GM15510 (cell line): ENCODE results near the gene GGCX.

Experiments
- POLR2A ChIP-seq: IDR thresholded peaks from 3 replicates; pipeline ENCODE4 v1.6.1; 2011; ENCODE audit warnings: borderline replicate concordance; ENCODE audit not compliant: insufficient read length; ENCODE audit errors: extremely low read depth

Gene GGCX

DNA sequence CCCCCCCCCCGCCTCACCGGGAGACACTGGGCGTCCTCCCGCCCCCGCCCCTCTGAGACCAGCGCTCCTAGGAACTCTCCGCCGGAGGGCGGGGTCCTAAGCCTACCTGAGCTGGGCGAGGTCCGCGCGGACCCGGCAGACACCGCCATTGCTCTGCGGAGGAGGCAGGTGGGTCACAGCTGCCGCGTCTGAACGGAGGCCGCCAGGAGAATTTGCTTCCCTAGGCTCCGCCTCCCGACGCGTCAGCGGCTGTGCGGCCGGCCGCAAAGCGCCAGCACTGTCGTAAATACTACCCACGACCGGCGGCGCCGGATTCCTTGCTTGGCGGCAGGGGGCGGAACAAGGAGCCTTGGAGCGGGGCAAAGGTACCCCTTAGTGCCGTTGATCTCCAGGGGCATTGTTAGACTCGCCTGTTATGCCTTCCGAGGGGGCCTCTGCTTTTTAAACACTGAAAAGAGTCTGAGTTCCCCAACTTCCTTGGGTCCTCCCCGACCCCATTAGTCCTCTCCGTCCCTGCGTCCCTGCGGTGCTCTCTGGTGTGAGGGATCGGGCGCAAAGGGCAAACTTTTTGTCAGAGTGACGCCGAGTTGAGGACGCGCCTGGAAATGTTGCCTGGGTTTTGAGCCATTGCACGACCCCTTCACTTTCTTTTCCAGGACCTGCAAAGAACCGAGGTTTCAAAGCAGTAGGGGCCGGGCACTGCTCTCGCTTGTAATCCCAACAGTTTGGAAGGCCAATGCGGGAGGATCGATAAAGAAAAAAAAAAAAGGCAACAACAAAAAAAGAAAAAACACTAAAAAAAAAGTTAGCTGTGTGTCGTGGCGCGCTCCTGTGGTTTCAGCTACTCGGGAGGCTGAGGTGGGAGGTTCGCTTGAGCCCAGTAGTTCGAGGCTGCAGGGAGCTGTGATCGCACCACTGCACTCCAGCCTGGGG lies at the start of gene GGCX:
Gene GGCX, minus strand, starts transcription at position 214 of the 933 bp plus-strand sequence. Its CDS starts 65 bp downstream, at position 149.
- TF ChIP-seq POLR2A, result peak; percentile 97

DNA sequence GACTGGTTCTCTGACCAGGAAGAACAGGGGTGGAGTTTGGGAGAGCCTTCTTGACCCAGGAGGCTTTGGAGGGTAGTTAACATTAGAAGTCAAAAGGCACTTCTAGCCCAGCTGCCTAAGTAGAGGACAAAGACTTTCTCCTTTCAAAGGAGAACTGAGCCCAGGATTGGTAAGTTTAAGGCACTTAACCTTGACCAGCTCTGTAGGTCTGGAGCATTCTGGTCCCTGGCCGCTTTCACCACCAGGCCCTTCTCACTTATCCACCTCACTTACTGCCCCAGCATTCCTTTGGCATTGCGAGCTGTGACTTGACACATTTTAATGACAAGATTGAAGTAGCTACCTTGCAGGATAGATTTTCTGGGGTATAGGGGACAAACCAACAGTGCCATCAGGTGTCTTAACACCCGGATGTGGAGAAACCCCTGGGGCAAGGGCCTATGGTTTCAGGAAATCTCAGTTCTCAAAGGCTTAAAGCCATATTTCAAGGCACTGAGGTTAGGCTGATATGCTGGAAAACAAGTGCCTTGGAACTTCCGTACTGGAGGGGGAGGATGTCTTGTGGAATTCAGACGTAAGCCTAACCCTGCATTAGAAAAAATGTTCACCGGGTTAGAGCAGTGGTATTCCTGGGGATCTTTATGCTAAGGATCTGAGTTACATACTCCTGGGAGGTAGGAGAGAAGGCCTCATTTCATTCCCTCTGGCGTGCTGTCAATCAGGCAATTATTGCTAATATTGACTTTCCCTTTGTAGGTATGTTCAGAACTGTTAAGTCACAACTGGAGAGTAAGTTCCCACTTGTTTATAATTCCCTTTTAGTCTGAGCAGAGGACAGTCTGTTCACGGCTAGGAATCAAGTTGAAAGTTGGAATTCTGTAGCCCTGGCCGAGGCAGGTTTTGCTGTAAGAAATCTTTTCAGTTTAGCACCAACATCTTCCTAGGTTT lies 46.2 kb upstream of the GGCX start:
- TF ChIP-seq POLR2A, result no peak

DNA sequence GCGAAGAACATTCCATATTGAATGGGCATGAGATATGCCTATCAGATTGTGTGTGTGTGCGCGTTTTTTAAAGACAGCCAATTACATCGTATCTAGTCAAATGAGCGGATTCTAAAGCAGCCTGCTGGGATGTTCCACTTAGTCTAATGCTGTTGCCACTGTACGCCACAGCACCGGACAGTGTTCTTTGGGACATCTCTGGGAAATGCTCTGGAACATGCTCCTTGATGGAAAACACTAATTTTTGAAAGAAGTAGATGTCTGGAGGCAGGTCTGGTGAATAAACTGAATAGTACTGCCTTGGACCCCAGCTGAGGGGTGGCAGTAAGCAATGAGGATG lies 44.8 kb upstream of the GGCX start:
- no peak for TF ChIP-seq POLR2A

DNA sequence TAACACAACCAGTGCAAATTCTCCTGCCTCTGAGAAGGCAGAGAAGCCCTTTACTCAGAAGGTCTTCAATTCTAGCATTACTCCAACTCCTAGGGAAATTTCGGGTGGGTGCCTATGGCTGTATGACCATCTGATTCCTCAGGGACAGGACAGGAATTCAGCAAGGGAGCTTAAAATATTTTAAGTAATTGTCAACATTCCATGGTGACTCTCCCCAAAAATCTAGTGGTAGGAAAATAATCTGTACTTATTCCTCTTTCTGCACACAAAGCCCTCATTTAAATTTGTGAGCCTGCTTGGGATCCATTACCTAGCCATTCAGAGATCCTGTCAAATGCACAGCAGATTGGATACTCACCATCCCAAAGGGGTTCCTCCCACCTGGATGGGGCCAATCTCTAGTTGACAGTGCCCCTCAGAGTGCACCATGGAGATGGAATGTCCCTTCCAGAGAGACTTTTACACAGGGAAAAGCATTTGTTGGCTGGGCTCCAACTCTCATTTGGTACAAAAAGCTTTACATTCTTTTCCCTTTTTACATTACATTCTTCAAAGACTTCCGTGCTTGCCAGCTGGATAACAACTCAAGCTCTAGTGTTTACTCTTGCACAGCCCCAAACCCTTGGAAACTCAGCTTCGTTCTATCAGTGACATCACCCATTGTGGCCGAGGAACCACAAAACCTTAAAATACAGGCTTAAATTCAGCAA lies 44.3 kb upstream of the GGCX start:
- no peak for TF ChIP-seq POLR2A

DNA sequence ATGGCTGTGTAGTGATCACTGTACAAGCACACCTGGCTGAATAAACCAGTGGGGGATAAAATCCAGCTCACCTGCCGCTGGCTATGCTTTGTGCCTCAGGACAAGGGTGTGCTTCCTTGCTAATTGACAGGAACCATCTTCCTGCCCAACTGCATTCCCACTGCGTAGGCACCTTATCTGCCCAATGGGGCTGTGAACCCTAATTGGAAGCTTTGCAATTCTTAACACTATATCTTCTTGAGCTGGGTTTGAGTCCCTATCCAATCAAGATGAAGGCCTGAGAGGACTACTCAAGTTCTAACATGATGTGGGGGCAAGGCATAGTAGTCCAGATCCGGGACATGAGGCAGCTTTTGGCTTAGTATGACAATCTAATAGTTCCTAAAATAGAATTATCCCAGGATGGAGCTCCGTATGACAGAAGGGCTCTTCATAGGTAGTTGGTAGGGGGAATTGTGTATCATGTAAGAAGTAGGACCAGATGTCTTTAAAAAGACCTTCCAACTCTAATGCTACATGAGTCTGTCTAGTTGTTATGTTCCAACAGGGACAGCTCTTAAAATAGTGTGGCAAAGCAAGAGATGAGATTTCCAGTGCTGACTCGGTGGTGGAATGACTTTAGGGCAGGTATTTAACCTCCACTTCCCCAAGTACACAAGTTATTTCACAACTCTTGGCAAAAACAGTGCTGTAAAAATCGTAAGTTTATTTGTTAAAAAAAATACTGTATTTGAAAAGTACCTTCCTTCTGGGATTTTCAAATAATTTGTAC lies 43.5 kb upstream of the GGCX start:
- TF ChIP-seq POLR2A, result no peak

DNA sequence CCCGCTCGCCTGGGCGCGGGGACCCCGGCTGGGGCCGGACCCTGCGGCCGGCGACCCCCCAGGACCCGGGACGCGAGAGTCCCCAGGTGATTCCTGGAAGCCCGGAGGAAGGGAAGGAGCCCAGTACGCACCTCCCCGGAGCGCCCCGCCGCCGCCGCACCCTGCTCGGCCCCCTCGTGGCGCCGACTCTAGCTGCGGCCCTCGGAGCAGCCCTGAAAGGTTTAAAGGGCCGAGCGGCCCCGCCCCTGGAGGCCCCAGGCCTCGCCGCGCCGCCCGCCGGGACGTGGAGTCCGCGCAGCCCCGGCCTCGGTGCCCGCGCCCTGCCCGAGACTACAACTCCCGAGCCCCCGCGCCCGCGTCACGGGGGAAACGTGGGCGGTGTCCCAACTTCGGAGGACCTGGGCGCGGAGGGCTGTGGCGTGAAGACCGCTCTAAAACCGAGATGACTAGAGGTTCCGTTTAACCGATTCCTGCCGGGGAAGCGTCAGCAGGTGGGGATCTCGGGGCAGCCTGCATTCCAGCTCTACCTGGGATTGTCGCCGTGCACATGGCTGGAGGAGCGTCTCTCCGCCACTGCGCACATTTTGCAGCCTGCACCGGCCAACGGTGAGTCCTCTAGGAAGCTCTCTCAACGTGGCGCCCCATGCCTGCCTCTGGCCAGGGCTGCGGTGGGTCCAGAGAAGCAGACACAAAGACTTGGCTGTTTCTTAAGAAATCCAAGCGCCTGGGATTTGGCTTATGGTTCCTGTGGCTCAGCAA lies 41.4 kb upstream of the GGCX start, which contains the start of gene TMEM150A:
Gene TMEM150A, minus strand, starts transcription at position 223 of the 759 bp plus-strand sequence. CDS start 750 bp downstream, outside the sequence.
- peak; percentile 64 for TF ChIP-seq POLR2A

DNA sequence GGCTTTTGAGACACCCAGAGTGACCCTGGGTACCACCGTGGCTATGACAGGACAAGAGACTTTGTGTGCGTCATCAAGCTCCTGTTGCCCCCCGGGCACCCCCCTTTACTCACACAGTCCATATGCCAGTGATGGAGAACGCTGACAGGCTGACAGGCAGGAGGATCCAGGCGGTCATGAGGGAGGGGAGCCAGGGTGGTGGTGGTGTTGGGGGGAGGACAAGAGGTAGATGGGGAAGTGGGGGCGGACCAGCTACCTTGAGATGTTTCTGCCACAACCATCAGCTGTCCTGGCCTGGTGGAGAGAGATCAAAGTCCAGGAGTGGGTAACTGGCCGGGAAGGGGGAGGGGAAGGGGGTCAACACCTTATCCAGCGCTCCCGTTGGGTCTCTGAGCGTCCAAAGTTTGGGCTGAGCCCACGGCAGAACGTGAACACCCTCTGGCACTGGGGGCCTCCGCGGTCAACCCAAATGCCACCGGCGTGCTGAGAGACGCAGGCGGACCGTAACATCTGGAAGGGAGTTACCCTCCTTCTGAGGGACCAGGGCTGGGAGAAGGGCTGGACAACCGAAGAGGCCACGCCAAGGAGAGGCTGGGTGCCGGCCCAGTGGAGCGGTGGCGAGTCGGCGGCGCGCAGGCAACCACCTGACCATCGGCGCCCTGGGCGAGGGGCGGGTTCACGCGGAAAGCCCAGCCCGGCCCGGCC lies 40.6 kb upstream of the GGCX start:
- no peak for TF ChIP-seq POLR2A

DNA sequence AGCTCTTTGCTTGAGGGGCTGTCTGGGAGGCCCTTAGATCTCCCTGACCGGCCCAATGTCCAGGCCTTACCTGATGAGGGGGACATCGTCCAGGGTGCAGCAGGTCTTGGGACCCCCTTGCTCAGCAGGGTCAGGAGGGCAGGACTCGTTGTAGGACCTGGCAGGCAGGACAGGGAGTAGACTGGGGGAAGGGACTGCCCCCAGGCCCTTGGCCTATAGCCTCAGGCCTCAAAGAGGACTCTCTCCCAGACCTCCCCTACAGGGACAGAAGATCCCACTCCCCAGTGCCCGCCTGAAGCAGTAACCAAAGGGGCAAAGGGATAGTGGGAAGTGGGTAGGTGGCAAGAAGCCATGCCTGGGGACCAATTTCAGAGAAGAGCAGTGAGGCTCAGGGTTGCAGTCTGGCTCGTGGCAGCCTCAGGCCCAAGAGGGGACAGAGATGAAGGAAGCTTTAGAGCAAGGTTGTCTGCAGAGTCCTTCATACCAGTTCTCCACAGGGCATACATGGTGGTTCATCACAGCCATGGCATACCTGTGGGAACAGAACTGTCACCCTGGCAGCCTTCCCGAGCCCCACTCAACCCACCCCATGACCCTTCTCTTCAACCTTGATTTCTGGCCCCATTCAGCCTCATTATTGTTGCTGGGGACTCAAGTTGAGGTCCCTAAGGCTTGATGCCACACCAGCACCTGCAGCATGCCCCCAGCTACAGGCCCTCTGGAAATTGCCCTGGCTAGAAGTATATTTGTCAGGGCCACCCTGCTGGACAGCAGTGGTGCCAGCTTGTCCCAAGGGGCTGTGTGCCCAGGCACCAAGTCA lies 39.9 kb upstream of the GGCX start:
- no peak for TF ChIP-seq POLR2A

DNA sequence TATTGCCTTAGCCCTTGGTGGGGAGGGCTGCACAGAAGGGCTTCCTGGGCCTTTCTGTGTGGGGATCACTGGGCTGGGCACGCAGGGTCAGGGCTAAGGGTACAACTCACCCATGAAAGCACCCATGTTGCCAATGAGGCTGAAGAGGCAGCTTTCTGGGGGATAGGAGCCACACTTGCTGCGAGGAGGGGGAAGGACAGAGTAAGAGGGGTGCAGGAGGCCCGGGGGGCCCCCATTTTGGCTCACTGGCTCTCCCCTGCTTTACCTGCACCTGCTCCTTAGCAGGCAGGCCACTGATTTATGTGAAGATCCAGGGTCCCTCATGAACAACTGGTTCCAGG lies 38.9 kb upstream of the GGCX start:
- TF ChIP-seq POLR2A, result no peak

DNA sequence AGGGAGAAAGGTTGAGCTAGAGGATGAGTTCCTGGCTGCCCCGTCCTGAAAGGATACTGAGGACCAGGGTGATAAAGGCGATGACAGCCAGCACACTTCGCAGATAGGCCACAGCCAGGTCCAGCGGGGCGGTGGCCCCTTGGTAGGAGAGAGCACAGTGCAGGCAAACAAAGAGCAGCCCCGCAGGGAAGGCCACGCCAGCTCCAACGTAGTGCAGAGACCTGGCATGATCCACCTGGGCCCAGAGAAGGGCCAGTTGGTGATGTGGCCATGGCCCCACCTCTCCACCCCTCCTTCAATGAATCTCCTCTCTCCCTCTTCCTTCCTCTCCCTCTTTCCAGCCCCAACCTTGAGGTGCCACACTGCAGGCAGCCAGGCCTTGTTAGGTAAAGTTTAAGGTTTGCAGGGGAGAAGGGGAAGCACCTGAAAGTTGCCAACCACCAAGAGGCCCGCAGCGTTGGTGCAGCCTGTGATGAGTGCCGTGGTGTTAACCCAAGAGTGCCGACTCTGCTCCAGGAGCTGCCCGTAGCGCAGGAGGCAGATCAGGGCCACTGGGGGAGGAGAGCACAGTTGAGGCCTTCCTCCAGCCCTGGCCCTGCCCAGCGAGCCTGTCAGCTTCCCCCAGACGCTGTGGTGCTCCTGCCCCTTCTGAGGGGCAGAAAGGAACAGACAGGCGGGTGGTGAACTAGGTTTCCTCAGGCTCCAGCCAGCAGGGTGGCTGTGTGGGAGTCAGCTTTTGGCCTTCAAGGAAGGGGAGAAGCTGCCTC lies 38.4 kb upstream of the GGCX start:
- no peak for TF ChIP-seq POLR2A
